Effector CD4-positive, alpha-beta T cell (primary cell): ENCODE results near the gene PRPF6.
"Not testable (repeated sequence)": the region's sequence is repeated elsewhere in the genome, so short reads cannot be mapped to it uniquely, and the experiment has no call there.

Source experiments
- DNase-seq: peaks from one replicate; pipeline ENCODE4 v3.0.0-alpha.2; 2020

The PRPF6 gene

DNA sequence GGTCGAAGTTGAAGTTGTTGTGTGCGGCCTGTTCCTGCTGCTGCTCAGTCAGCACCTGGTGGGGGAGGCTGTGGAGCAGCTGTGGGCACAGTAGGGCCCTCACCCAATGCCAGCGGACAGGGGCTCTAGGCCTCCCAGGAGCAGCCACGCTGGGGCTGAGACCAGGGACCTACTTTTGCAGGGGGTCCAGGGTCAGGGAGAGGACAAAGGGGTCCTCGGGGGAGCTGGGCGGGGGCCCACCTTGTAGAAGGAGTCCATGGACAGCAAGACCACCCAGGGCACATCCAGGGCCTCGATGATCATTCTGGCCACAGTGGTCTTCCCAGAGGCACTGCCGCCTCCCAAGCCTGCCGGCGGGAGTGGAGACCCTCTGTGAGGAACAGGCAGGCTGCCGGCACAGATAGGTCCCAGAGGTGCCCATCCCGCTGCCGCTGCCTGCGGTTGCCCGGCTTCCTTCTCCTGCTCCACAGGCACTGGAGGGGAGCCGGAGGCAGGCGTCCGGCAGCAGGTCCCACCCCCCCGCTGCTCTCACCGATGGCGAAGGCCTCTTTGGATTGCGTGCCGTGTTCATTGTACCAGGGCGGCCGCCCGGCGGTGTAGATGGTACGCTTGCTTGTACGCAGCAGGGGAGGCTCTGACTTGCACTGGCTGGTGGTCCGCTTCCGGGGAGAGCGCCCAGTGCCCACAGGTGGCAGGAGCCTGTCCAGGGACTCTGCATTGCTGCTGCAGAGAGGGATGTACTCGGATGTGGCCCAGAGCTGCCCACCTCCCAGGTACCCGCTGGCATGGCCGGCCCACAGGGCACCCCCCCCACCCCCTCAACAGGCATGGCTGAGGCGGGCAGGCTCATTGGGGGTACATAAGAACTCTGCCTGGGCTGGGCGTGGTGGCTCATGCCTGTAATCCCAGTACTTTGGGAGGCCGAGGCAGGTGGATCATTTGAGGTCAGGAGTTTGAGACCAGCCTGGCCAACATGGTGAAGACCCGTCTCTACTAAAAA lies 34.7 kb upstream of the PRPF6 start:
- no peak for DNase-seq

DNA sequence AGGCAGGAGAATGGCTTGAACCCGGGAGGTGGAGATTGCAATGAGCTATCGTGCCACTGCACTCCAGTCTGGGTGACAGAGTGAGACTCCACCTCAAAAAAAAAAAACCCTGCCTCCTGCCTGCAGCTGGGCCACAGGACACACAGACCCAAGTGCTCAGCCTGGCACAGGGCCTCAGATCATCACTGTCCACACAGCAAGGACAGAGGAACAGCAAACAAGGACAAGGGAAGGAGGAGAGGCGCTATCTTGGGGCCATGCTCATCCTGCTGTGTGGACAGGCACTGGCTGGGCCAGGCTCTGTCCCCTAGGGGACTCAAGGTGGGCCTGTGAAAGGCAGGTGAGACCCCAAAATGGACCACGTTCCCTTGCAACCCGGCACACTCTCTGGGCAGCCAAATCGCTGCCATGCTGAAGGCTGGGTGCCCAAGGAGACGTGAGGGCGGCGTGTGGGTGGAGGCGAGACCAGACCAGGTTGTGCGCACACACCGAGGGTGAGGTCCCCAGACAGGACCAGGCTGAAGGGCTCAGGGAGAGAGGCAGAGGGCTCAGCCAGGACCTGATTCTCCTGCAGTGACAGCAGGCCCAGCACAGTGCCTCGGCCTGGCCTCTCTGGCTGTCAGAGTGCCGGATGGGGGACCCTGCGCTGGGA lies 33.8 kb upstream of the PRPF6 start:
- DNase-seq, result no peak

DNA sequence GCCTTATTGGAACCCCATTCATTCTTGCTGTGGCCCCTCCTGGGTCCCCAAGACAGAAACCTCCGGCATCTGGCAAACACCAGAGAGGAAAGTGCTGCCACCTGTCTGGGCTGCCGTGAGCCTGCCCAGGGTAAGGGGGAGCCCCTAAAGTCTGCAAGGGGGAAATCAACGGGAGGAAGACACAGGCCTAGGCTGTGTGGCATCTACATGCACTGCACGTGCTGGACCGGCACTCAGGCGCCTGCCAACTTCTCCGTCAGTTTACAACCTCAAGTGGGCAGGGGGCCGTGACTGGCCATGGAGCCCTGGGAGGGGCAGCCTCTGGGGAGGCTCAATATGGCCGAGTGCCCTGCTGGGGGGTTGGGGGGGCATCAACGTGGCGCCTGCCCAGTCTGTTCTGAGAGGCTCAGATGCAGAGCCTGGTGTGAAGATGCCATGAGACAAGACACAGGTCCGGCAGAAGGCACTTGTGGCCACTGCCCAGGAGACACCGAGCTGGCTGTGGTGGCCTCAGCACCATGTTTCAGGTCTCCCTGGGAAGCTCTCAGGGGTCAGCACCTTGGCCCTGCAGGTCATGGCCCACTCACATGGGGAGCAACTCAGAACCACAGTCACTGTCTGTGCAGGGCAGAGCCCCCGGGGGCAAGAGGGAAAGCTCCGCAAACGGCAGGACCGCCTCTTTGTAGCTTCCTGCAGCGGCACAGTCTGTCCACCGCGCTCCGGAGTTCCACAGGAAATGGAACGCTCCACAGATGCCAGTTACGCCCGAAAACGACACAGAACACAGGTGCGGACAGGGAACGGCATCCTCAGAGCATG lies 33.1 kb upstream of the PRPF6 start:
- DNase-seq, result no peak

DNA sequence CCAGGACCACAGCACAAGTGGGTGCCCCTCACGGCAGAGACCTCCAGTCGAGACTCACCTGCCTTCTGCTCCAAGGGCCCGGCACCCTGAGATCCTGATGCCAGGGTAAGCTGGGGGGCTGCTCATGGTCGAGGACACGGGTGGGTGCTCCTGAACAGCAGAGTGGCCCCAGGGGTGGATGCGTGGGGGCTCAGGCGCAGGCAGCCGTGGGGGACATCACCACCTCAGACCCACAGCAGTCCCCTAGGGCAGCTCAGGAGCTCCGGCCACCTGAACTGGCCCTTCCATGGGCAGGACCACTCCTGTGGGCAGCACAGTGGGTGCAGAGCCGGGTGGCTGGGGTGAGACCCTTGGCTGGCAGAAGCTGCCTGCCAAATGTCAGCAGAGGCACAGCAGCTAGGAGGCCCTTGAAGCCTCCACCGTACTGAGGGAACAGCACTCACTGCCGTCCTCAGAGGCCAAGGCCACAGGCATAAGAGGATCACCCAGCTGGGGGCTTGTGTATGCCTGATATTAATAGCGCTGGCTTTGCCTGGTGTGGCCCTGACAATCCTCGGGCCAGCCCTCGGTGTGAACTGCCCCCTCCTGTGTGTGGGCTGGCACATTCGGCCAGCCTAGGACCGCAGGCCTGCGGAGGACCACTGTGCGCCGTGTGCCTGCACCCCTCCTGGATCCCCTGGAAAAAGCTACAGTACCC lies 30.1 kb upstream of the PRPF6 start:
- DNase-seq, result no peak

DNA sequence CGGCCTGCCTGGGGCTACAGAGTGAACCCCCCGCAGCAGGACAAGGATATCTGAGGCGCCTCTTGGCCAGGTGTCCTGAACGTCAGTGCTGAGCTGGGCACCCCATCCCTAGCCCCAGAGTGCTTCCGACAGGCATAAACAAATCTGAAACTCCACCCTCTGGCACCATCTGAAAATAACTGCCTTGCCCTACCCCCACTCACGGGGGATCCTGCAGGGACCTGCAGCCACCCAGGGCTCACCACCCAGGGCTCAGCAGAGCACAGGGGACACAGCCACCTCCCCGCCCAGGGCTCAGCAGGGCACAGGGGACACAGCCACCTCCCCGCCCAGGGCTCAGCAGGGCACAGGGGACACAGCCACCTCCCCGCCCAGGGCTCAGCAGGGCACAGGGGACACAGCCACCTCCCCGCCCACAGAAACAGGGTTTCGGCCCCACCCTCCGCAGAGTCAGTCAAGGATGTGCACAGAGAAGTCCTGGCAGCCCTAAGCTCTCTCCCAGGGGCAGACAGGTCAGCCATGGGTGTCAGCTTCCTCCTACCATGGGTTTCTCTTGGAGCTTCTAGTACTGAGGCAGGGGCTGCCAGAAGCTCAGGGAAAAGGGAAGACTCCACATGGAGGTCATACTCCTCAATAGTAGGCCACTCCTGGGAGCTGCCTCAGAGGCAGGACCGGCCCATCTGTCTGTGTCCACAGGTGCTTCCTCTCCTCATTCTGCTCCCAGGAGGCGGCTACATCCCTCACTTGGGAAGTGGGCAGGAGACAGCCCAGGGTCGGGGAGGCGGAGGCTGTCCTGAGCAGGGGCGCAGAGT lies 29.3 kb upstream of the PRPF6 start:
- no peak for DNase-seq

DNA sequence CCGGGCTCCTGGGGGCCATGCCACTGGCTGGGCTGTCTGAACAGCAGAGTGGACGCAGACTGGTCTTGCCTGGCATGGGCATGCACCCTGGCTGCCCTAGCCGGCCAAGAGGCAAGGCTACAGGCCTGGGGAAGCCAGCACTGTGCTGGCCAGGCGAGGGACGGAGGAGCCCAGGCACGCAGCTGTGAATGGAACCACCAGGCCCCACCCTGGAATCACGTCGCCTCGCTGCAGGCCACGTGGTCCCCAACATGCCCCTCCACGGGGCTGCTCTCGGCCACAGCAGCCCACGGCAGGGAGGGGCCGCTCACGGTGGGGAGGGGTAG lies 28.8 kb upstream of the PRPF6 start:
- DNase-seq, result no peak

DNA sequence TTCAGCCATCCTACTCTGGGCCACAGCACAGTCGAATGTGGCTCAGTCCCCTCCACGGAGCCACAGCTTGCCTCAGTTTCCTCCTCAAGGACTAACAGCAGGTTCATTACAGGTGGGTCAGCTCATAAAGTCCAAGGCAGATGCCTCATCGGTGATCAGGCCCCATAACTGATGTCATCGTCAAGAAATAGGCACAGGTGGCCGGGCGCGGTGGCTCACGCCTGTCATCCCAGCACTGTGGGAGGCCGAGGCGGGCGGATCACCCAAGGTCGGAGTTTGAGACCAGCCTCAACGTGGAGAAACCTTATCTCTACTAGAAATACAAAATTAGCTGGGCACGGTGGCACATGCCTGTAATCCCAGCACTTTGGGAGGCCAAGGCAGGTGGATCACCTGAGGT lies 28.2 kb upstream of the PRPF6 start:
- DNase-seq, result no peak

DNA sequence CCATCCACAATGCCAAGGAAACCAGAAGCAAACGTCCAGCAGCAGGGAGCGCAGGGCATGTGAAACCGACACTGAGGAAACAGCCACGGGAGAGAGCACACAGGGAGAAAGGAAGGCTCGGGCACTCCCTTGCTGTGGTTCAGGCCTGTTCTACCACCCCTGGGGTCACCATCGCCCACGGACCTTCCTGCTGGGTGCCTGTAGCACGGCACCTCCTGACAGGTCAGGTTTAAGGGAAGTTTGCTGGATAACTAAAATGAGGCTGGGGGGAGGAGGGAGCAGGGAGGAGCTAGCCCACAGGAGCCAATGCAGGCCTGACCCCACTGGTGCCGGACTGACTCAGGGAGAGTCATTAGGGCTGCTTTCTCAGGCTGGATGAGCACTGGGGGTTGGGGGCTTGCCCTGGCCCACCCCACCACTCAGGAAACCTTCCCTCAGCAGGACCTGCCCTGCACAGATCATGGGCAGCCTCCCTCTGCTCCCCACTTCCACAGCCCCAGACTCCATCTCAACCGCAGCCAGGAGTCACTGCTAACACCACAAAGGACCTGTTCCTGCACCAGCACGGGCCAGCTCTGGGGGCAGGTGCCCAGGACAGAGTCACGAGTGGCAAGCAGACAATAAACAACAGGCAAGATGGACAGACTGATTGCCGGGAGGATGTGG lies 27.0 kb upstream of the PRPF6 start:
- no peak for DNase-seq

DNA sequence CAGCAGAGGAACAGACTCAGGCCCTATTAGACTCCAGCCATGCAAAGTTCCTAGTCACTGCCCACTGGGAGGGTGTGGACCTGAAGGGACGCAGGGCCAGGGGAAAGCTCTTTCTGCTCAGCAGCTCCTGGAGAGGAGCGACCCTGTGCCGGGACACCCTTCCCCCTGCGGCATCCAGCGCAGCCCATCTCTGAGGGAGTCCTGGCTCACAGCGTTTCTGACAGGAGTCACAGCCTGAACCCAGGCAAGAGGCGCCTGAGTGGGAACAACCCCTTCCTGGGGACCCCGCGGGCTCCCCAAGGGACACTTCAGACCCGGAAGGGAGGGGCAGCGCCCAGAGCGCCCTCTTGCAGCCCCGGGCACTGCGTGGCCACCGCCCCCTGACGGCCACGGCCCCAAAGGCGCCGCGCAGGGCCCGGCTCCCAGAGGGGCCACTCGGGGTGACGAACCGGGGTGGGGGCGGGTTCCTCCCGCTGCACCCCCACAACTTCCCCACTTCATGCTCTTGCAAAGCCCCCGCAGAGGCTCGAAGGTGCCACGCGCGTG lies 25.6 kb upstream of the PRPF6 start:
- DNase-seq, result no peak

DNA sequence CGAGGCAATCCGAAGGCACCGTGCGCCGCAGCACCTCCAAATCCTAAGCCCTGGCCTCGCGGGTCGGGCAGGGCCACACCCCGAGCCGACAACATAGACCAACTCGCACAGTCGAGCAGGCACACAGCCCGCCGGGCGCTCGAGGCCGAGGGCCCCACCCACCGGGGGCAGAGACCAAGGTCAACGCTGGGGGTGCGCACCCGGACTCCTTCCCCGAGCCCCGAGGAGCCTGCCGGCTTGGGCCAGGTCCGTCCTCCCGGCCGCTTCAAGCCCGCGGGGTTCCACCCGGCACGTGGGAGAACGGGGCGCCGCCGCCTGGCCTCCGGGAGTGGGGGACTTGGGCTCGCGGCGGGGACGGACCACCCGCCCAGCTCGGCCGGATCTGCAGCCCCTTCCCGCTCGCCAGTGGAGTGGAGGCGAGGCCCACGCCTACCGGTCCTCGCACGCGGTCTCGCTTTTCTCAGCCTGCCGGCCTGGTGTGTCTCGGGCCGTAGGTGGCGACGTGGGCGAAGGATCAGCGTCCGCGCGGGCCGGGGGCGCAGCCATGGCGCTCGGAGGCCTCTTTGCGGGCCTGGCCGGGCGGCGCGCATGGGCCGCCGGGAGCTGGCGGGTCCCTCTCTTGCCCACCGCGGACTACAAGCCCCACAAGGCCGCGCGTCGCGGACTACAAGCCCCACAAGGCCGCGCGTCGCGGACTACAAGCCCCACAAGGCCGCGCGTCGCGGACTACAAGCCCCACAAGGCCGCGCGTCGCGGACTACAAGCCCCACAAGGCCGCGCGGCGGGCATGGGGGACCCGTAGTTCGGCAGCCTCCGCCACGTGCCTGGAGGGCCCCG lies 24.9 kb upstream of the PRPF6 start, which contains the start of gene UCKL1:
TSS of gene UCKL1 (minus strand) at position 590 of the 837 bp plus-strand sequence. CDS start at position 546, 44 bp downstream.
- DNase-seq, result peak; percentile 88

DNA sequence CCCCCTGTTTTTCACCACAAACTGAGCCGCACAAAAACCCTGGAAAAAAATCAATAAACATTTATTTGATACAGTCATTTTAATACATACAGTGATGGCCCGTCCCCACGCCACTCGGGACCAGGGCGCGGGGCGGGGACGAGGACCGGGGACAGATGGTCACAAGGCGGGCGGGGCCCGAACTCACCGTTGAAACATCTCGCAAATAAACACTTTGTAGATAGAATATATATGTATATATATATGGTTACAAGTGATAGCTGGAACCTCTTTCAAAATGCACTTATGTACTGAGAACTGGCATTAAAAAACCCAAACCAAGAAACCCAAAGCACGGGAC lies 24.3 kb upstream of the PRPF6 start:
- no peak for DNase-seq

DNA sequence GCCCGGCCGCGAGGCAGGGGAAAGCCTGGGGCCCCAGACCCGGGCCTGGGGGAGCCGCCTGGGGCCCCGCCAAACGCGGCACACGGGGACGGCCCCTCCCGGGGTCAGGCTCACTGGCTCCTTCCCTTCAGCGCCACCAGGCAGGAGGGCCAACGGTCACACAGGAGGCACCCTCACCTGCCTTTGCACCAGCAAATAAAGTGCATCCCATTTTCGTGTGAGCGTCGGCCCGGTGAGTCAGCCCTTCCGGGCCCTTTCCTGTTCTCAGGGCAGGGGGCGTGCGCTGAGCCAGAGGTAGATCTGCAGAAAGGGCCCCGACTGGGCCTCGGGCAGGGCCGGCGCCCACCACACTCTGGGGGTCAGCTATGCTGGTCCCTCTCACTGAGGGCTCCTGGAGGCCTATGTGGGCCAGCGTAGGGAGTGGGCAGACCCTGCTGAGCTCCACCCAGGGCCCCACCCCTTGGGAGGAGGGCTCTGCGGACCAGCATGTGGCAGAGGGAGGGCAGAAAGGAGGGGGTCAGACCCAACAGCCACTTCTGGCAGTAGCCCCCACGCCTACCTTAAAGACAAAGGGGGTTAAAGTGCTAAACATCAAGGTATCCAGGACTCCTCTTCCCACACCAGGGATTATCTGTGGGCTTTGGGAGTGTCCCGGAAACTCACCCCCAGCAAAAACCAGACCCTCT lies 23.8 kb upstream of the PRPF6 start:
- DNase-seq, result peak; percentile 63

DNA sequence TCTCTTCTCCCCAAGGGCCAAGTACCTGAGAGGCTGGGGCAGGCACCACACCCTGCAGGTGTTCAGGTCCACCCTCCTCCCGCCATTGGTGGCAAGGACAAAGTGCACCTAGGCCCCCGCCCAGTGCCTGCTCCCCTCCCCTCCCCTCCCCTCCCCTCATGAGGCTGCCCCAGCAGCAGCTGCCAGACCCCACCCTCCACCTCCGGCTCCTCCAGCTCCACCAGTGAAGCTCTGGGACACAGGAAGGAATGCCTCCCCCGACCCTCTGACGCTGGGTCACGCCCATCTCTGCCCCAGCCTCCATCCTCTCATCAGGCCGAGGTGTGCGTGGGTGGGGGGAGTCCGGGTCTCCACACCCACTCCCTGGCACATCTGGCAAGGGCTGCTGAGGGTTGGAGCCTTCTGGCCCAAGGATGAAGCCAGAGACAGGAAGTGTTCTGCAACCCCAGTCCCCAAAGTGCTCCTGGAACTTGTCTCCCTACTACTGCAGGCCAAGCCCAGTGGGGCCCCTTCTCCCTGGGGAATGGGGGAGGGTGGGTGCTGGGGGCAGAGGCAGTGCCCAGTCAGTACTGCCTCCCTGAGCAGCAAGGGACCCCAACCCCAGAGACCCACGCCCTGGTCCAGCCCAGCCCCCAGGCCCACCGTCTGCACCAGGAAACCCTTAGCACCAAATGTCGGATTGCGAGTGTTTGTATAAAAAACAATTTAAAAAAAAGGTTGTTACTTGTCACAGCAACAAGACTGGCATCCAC lies 23.1 kb upstream of the PRPF6 start:
- DNase-seq, result no peak

DNA sequence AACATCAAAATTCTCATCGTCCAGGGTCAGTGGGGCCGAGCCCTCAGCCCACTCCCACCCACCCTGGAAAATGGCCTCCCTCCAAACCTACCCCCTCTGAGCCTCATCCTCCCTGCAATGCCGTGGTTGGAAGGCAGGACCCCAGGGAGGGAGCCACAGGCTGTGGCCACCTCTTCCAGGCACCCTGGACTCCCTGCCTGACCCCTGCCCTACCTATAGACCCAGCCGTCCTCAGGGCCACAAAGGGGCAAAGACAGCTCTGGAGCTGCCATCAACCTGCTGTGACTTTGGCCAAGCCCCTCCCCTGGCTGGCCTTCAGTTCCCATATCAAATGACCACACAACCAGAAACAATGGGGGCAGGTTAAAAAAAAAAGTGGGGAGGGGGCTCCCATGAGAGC lies 22.5 kb upstream of the PRPF6 start:
- no peak for DNase-seq

DNA sequence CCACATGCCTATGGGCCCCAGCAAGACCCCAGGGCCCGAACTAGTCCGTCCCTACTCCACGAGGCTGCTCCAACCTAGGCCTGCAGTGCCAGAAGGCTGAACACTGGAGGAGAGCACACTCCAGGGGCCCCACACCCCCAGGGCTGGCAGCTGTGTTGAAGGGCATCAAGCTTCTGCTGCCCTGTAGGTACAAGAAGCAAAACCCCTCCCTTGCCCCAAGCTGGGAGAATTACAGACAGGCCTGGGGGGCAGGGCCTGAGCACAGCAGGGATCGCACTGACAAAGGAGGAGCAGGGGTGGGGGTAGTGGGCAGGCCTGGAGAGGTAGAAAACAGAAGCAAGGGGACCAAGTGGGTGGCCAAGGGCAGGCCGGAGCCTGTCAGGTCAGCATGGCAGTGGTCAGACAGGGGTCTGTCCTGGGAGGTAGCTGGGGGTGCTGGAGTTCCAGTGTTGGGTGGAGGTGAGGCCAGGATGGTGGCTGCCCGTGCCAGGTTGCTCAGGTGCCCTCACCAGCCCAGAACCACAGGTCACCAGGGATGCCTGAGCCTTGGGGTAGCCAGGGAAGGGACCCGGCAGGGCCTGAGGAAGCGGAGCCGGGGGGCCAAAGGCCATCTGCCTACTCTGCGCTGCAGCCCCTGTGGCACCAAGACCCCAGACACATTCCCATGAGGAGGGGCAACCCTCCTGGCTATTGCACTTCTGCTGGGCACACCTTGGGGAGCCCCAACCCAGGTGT lies 21.8 kb upstream of the PRPF6 start:
- no peak for DNase-seq

DNA sequence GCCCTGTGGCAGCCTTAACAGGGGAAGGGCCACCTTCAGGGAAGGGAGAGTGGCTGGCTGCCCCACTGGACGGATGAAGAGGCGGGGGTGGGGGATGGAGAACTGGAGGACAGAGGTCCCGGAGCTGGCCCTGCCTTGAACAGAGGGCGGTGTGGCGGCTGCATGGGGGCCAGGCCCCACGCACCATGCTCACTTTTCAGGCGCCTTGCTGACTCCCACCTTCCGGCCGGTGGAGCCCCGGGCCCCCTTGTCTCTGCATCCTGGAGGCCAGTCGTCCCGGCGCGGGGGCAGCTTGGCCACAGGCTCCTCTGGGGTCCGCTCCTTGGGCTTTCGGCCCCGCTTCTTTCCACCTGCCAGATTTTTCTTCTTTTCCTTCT lies 21.2 kb upstream of the PRPF6 start:
- DNase-seq, result no peak

DNA sequence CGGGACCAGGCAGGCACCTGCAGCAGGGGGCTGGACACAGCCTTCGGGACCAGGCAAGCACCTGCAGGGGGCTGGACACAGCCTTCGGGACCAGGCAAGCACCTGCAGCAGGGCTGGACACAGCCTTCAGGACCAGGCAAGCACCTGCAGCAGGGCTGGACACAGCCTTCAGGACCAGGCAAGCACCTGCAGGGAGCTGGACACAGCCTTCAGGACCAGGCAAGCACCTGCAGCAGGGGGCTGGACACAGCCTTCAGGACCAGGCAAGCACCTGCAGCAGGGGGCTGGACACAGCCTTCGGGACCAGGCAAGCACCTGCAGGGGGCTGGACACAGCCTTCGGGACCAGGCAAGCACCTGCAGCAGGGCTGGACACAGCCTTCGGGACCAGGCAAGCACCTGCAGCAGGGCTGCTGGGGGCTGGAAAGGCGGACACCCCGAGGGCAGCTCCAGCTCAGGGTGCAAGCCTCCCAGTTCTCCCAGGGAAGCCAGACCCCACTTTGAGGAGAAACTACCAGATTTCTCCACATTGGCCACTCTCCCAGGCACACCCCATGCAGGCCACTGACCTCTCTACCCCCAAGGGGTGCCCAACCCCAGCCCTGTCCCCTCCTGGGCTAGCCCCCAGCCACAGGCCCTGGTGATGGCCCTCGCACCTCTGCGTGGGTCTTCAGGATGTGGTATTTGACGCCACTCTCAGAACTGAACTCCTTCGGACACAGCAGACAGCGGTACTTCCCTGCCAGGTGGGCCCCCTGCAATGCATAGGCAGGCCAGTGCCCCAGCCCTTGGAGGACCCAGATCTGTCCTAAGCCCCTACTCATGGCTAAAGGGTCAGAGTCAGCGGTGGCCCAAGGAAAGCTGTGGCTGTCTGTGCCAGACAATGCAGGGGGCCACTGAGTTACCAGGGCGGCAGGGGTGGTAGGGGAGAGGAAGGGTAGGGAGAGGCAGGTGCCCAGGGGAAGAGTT lies 20.0 kb upstream of the PRPF6 start:
- DNase-seq, result not testable (repeated sequence)
